ENCODE measurements around the gene RERG.
"Not testable (repeated sequence)": the region's sequence is repeated elsewhere in the genome, so short reads cannot be mapped to it uniquely, and the experiment has no call there.

Gene RERG

GRCh38 chr12:15232959-15233358 is 11.7 kb upstream of the RERG start:
- no peak for TF ChIP-seq CTCF (IDR thresholded peaks at IDR 0.05; ENCODE audit: control extremely low read depth, extremely low read depth, low read depth, missing control alignments)
- no peak for DNase-seq (ENCODE audit: extremely low spot score)
- ChIA-PET POLR2A (no interaction called here), CTCF (interaction anchor here (1.2 to 4.4 kb wide), 3 partner anchors 9 to 352 kb away, joined by 4 to 47 read pairs (median 5); partner anchors contain the start of gene RERG)

GRCh38 chr12:15231493-15231892 is 10.3 kb upstream of the RERG start:
- TF ChIP-seq CTCF (IDR thresholded peaks at IDR 0.05; ENCODE audit: control extremely low read depth, extremely low read depth, low read depth, missing control alignments) = no peak
- ChIA-PET POLR2A (no interaction called here), CTCF (interaction anchor here (1.2 to 4.4 kb wide), 3 partner anchors 11 to 15 kb away, joined by 3 to 47 read pairs (median 5); partner anchors contain the start of gene RERG)
- no peak for DNase-seq (ENCODE audit: extremely low spot score)

GRCh38 chr12:15230751-15231150 is 9.5 kb upstream of the RERG start:
- ChIA-PET CTCF (interaction anchor here (1.0 to 4.4 kb wide), 2 partner anchors 10 to 236 kb away, joined by 4 to 47 read pairs; partner anchors contain the start of gene RERG), POLR2A (no interaction called here)
- no peak for TF ChIP-seq CTCF (IDR thresholded peaks at IDR 0.05; ENCODE audit: control extremely low read depth, extremely low read depth, low read depth, missing control alignments)
- no peak for DNase-seq (ENCODE audit: extremely low spot score)

GRCh38 chr12:15230137-15230536 is 8.9 kb upstream of the RERG start:
- no peak for DNase-seq (ENCODE audit: extremely low spot score)
- ChIA-PET POLR2A (no interaction called here), CTCF (interaction anchor here (1.0 to 4.4 kb wide), 2 partner anchors 9 to 235 kb away, joined by 4 to 47 read pairs; partner anchors contain the start of gene RERG)
- no peak for TF ChIP-seq CTCF (IDR thresholded peaks at IDR 0.05; ENCODE audit: control extremely low read depth, extremely low read depth, low read depth, missing control alignments)

GRCh38 chr12:15227004-15227679 is 5.9 kb upstream of the RERG start:
- CTCF ChIA-PET = interaction anchor here (0.9 to 1.6 kb wide), 5 partner anchors 16 to 363 kb away, joined by 3 to 4 read pairs (median 3); no protein-coding TSS in a partner anchor
- TF ChIP-seq CTCF (IDR thresholded peaks at IDR 0.05; ENCODE audit: control extremely low read depth, extremely low read depth, low read depth, missing control alignments) = peak; percentile 52
- POLR2A ChIA-PET = no interaction called here
- peak; percentile 30 for DNase-seq (ENCODE audit: extremely low spot score)

GRCh38 chr12:15225863-15226218 is 4.6 kb upstream of the RERG start:
- CTCF ChIA-PET = interaction anchor here (1.0 kb wide), 1 partner anchor 66 kb away, joined by 3 read pairs; no protein-coding TSS in a partner anchor
- POLR2A ChIA-PET; DNase-seq (ENCODE audit: extremely low spot score): not testable (repeated sequence)

- CTCF ChIA-PET = interaction anchor here (1.0 kb wide), 1 partner anchor 67 kb away, joined by 3 read pairs; no protein-coding TSS in a partner anchor
Measured at GRCh38 chr12:15225136-15225862, 4.1 kb upstream of the RERG start.

More at GRCh38 chr12:15225136-15225862, 4.1 kb upstream of the RERG start:
- POLR2A ChIA-PET = no interaction called here
- no peak for TF ChIP-seq CTCF (IDR thresholded peaks at IDR 0.05; ENCODE audit: control extremely low read depth, extremely low read depth, low read depth, missing control alignments)
- no peak for DNase-seq (ENCODE audit: extremely low spot score)
